Measurements from ENCODE around the gene CFAP69.

DNA sequence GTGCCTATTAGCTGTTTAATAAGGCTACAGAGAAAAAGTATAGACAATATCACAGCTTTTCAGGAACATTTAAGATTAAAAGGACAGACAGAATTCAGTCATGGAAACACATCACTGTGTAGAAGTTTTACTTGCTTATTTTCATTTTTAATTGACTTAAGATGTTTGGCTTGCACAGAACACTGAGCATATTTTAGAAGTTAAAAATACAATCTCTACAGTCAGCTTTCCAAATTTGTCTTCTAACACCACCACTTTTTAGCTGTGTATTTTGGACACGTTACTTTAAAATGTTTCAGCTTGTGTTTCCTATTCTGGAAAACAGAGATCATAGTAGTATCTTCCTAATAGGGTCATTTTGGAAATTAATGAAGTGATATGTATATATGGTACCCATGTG is 11.8 kb downstream of the CFAP69 start:
- TF ChIP-seq, protein P1, sequence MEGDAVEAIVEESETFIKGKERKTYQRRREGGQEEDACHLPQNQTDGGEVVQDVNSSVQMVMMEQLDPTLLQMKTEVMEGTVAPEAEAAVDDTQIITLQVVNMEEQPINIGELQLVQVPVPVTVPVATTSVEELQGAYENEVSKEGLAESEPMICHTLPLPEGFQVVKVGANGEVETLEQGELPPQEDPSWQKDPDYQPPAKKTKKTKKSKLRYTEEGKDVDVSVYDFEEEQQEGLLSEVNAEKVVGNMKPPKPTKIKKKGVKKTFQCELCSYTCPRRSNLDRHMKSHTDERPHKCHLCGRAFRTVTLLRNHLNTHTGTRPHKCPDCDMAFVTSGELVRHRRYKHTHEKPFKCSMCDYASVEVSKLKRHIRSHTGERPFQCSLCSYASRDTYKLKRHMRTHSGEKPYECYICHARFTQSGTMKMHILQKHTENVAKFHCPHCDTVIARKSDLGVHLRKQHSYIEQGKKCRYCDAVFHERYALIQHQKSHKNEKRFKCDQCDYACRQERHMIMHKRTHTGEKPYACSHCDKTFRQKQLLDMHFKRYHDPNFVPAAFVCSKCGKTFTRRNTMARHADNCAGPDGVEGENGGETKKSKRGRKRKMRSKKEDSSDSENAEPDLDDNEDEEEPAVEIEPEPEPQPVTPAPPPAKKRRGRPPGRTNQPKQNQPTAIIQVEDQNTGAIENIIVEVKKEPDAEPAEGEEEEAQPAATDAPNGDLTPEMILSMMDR (IDR thresholded peaks at IDR 0.05; ENCODE audit: insufficient read depth, low read depth, low read length) = no peak
- TF ChIP-seq EZH2 (IDR thresholded peaks at IDR 0.05; ENCODE audit: insufficient read depth, low read length) = no peak

Data from astrocyte (in vitro differentiated cells and primary cell).